Measurements from ENCODE around the gene FKBP1C. TPM values are rescaled to one million over a fixed set of nuclear protein-coding genes. Genes with fewer than 3 reads are reported as not detected.

Gene FKBP1C
- polyA plus RNA-seq, 3 donors = 0.15 to 0.44 (median 0.27) TPM

DNA sequence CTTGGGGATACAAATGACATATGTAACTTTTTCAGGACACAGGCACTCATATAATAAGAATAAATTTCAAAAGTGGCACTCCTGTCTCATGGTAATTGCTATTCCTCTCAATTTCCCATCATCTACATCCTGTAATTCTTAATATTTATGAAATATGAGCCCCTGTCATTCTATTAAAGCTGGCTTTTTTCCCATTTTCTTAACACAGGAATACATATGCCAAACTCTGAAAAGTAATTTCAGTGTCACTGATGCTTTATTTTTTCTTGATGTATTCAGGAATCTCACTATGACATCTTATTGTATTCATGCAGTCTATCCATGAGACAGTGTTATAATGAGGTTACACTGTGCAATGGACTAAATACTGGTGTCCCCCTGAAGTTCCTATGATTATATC is 24.3 kb upstream of the FKBP1C start:
- no peak overlapping the region for H3K4me2 ChIP-seq (replicated peaks; ENCODE audit: extremely low read depth, low read length, poor library complexity, severe bottlenecking)
- TF ChIP-seq, protein P1, sequence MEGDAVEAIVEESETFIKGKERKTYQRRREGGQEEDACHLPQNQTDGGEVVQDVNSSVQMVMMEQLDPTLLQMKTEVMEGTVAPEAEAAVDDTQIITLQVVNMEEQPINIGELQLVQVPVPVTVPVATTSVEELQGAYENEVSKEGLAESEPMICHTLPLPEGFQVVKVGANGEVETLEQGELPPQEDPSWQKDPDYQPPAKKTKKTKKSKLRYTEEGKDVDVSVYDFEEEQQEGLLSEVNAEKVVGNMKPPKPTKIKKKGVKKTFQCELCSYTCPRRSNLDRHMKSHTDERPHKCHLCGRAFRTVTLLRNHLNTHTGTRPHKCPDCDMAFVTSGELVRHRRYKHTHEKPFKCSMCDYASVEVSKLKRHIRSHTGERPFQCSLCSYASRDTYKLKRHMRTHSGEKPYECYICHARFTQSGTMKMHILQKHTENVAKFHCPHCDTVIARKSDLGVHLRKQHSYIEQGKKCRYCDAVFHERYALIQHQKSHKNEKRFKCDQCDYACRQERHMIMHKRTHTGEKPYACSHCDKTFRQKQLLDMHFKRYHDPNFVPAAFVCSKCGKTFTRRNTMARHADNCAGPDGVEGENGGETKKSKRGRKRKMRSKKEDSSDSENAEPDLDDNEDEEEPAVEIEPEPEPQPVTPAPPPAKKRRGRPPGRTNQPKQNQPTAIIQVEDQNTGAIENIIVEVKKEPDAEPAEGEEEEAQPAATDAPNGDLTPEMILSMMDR (IDR thresholded peaks at IDR 0.05) = no peak
- no peaks in the 10 kb centered on the region for H3K4me1 ChIP-seq (ENCODE audit: control insufficient read depth in 1 of 2, insufficient read depth in 2 of 2, low read length in 2 of 2)
- H4K20me1 ChIP-seq (ENCODE audit: insufficient read depth, low read length) = no peaks in the 10 kb centered on the region
- no peak overlapping the region for H2AFZ ChIP-seq (ENCODE audit: insufficient read depth, low read depth, low read length, poor library complexity, severe bottlenecking)
- peaks cover 0 to 3% of the 10 kb centered on the region in 2 donors for H3K9me3 ChIP-seq (replicated peaks in 1 of 2; ENCODE audit: control insufficient read depth in 1 of 2, insufficient read depth in 1 of 2, low read length in 2 of 2)
- H3K4me1 Mint-ChIP-seq = no peaks in the 10 kb centered on the region
- H3K9ac ChIP-seq (ENCODE audit: insufficient read depth, low read length, poor library complexity, severe bottlenecking) = no peak overlapping the region
- H3K27me3 Mint-ChIP-seq (ENCODE audit: low read depth in 3 of 3) = no peaks in the 10 kb centered on the region
- no peak overlapping the region for H3K4me3 Mint-ChIP-seq
- H3K79me2 ChIP-seq (ENCODE audit: insufficient read depth, low read length) = no peaks in the 10 kb centered on the region
- H3K27ac Mint-ChIP-seq = no peak overlapping the region
- intact Hi-C loops (cut with micrococcal nuclease) = no loop called here
- no peak overlapping the region for H3K27ac ChIP-seq (ENCODE audit: low read depth in 1 of 2, low read length in 2 of 2)
- H3K36me3 Mint-ChIP-seq = no peaks in the 10 kb centered on the region
- H3K27me3 ChIP-seq (ENCODE audit: control insufficient read depth in 2 of 2, insufficient read depth in 2 of 2, low read length in 2 of 2) = no peaks in the 10 kb centered on the region
- H3K4me3 ChIP-seq (replicated peaks in 1 of 3; ENCODE audit: low read depth in 2 of 3, low read length in 3 of 3) = no peak overlapping the region
- no peaks in the 10 kb centered on the region for H3K36me3 ChIP-seq (replicated peaks in 1 of 2; ENCODE audit: control insufficient read depth in 1 of 2, insufficient read depth in 2 of 2, low read length in 2 of 2)
- peaks cover 2 to 7% (median 6%) of the 10 kb centered on the region in 7 donors for H3K9me3 Mint-ChIP-seq
- DNase-seq = no peak

DNA sequence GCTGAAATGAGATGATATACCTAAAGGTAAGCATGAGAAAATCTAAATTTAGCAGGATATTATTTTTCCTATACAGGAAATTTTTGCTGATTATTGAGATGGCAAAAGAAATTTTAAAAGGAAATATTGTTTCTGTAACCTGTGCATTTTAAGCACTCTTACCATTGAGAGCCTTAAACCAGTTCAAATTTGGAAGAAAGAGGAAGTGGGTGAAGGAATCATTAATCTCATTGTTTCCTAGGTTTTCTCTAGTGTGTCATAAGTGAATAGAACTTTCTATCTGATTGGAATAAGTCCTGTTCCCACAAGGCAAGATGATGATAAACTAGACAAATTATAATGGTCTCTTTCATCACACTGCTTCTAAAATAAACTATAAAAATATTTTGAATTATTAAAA is 22.4 kb upstream of the FKBP1C start:
- Mint-ChIP-seq H3K27me3 (ENCODE audit: low read depth in 3 of 3) (no peaks in the 10 kb centered on the region), H3K4me1 (no peaks in the 10 kb centered on the region), H3K36me3 (no peaks in the 10 kb centered on the region), H3K27ac (no peak overlapping the region), H3K9me3 (peaks cover 2 to 10% (median 6%) of the 10 kb centered on the region in 7 donors), H3K4me3 (no peak overlapping the region)
- TF ChIP-seq, protein P1 (IDR thresholded peaks at IDR 0.05) = no peak
- H3K9me3 ChIP-seq (replicated peaks in 1 of 2; ENCODE audit: control insufficient read depth in 1 of 2, insufficient read depth in 1 of 2, low read length in 2 of 2) = peaks cover 3 to 6% of the 10 kb centered on the region in 2 donors
- H4K20me1 ChIP-seq (ENCODE audit: insufficient read depth, low read length) = no peaks in the 10 kb centered on the region
- intact Hi-C loops (cut with micrococcal nuclease) = no loop called here
- H3K4me3 ChIP-seq (replicated peaks in 1 of 3; ENCODE audit: low read depth in 2 of 3, low read length in 3 of 3) = no peak overlapping the region
- no peaks in the 10 kb centered on the region for H3K79me2 ChIP-seq (ENCODE audit: insufficient read depth, low read length)
- H3K27ac ChIP-seq (ENCODE audit: low read depth in 1 of 2, low read length in 2 of 2) = no peak overlapping the region
- H3K4me2 ChIP-seq (replicated peaks; ENCODE audit: extremely low read depth, low read length, poor library complexity, severe bottlenecking) = no peak overlapping the region
- H2AFZ ChIP-seq (ENCODE audit: insufficient read depth, low read depth, low read length, poor library complexity, severe bottlenecking) = no peak overlapping the region
- DNase-seq = no peak
- no peaks in the 10 kb centered on the region for H3K27me3 ChIP-seq (ENCODE audit: control insufficient read depth in 2 of 2, insufficient read depth in 2 of 2, low read length in 2 of 2)
- H3K36me3 ChIP-seq (replicated peaks in 1 of 2; ENCODE audit: control insufficient read depth in 1 of 2, insufficient read depth in 2 of 2, low read length in 2 of 2) = no peaks in the 10 kb centered on the region
- H3K4me1 ChIP-seq (ENCODE audit: control insufficient read depth in 1 of 2, insufficient read depth in 2 of 2, low read length in 2 of 2) = no peaks in the 10 kb centered on the region
- no peak overlapping the region for H3K9ac ChIP-seq (ENCODE audit: insufficient read depth, low read length, poor library complexity, severe bottlenecking)

Data from CD14-positive monocyte (primary cell).